IMR-90 (cell line): ENCODE data around the gene LPAR1. TPM values are rescaled to one million over a fixed set of nuclear protein-coding genes. Genes with fewer than 3 reads are reported as not detected.

Experiments
- ATAC-seq: fragments of 200-7000 bp; cut with Tn5 transposase; 2 replicates; pipeline ENCODE4 v1.9.1; 2020; ENCODE audit warnings: low read depth, mild to moderate bottlenecking, moderate library complexity
- BruUV-seq: library from RNA; stranded (reverse); fragments of 400-500 nt; replicated peaks from 2 replicates; lab custom pipeline; 2021; lab: Mats Ljungman, UMichigan
- CTCF ChIA-PET: fragments of 300-600 bp; formaldehyde crosslinking; extraction: SDS; loops from one replicate; lab custom pipeline; 2021; ENCODE audit warnings: antibody characterized with exemption; lab: Yijun Ruan, JAX
- POLR2A ChIA-PET: fragments of 300-600 bp; sonication (Branson Sonifier 250); formaldehyde crosslinking; loops from one replicate; lab custom pipeline; 2022; ENCODE audit warnings: antibody characterized with exemption; ENCODE audit not compliant: unreplicated experiment; lab: Charles Lee
- DNase-seq: peaks from one replicate; pipeline ENCODE4 v3.0.0; 2013
- H2AFZ ChIP-seq: replicated peaks from 2 replicates; pipeline ENCODE3; 2013; ENCODE audit warnings: low read length, mild to moderate bottlenecking; ENCODE audit not compliant: poor library complexity
- H2AK5ac ChIP-seq: 2 replicates; pipeline ENCODE4 v1.6.1; 2013; ENCODE audit warnings: low read depth, low read length, inconsistent platforms
- H2AK9ac ChIP-seq: replicated peaks from 2 replicates; pipeline ENCODE3; 2013; ENCODE audit warnings: mild to moderate bottlenecking, low read depth, low read length, moderate library complexity; ENCODE audit not compliant: poor library complexity
- H2BK120ac ChIP-seq: 2 replicates; pipeline ENCODE4 v1.6.1; 2013; ENCODE audit warnings: low read depth, low read length, inconsistent platforms
- H2BK15ac ChIP-seq: 3 replicates; pipeline ENCODE4 v1.6.1; 2013; ENCODE audit warnings: low read depth, low read length, inconsistent platforms
- H2BK20ac ChIP-seq: 2 replicates; pipeline ENCODE4 v1.6.1; 2013; ENCODE audit warnings: low read depth, mild to moderate bottlenecking, inconsistent platforms, low read length, moderate library complexity
- H2BK5ac ChIP-seq: 2 replicates; pipeline ENCODE4 v1.6.1; 2013; ENCODE audit warnings: mild to moderate bottlenecking, low read depth, low read length, inconsistent platforms; ENCODE audit not compliant: poor library complexity, severe bottlenecking
- H3K14ac ChIP-seq: replicated peaks from 2 replicates; pipeline ENCODE4 v1.6.1; 2013; ENCODE audit warnings: low read depth, low read length, inconsistent platforms
- H3K18ac ChIP-seq: 2 replicates; pipeline ENCODE4 v1.6.1; 2013; ENCODE audit warnings: low read depth, low read length, control low read depth
- H3K23ac ChIP-seq: 2 replicates; pipeline ENCODE4 v1.6.1; 2013; ENCODE audit warnings: low read depth, low read length, inconsistent platforms
- H3K27ac ChIP-seq: 2 replicates; pipeline ENCODE4 v1.5.1; 2013; ENCODE audit warnings: mild to moderate bottlenecking, control low read depth, low read length; ENCODE audit not compliant: insufficient read depth
- H3K27me3 ChIP-seq: 2 replicates; pipeline ENCODE4 v1.6.1; 2013; ENCODE audit warnings: low read length; ENCODE audit not compliant: control insufficient read depth, insufficient read depth
- H3K36me3 ChIP-seq: 2 replicates; pipeline ENCODE4 v1.6.1; 2013; ENCODE audit warnings: low read length, mixed read lengths; ENCODE audit not compliant: control insufficient read depth, insufficient read depth
- H3K4ac ChIP-seq: 2 replicates; pipeline ENCODE4 v1.6.1; 2013; ENCODE audit warnings: low read depth, low read length, inconsistent platforms
- H3K4me1 ChIP-seq: 2 replicates; pipeline ENCODE4 v1.6.1; 2013; ENCODE audit warnings: low read length, mixed read lengths; ENCODE audit not compliant: control insufficient read depth, insufficient read depth
- H3K4me2 ChIP-seq: 2 replicates; pipeline ENCODE4 v1.6.1; 2013; ENCODE audit warnings: low read depth, mild to moderate bottlenecking, control low read depth, low read length, moderate library complexity
- H3K4me3 ChIP-seq: 2 replicates; pipeline ENCODE4 v1.5.1; 2013; ENCODE audit warnings: low read depth, mild to moderate bottlenecking, control low read depth, low read length, moderate library complexity; ENCODE audit not compliant: insufficient read depth
- H3K56ac ChIP-seq: 2 replicates; pipeline ENCODE4 v1.6.1; 2013; ENCODE audit warnings: low read length, inconsistent platforms; ENCODE audit not compliant: insufficient read depth; ENCODE audit errors: extremely low read depth
- H3K79me1 ChIP-seq, 2 experiments: 2 replicates each; pipeline ENCODE4 v1.6.1; 2013; ENCODE audit warnings: low read length in 2 of 2, inconsistent platforms in 1 of 2, low read depth in 1 of 2
- H3K9ac ChIP-seq: 2 replicates; pipeline ENCODE4 v1.6.1; 2013; ENCODE audit warnings: low read depth, low read length, control low read depth
- H3K9me1 ChIP-seq: 2 replicates; pipeline ENCODE4 v1.6.1; 2013; ENCODE audit warnings: low read length, inconsistent platforms; ENCODE audit not compliant: insufficient read depth
- H3K9me3 ChIP-seq: 2 replicates; pipeline ENCODE4 v1.6.1; 2013; ENCODE audit warnings: low read length; ENCODE audit not compliant: control insufficient read depth, insufficient read depth
- H4K20me1 ChIP-seq: 2 replicates; pipeline ENCODE4 v1.6.1; 2013; ENCODE audit warnings: low read length, inconsistent platforms; ENCODE audit not compliant: insufficient read depth
- H4K5ac ChIP-seq: 2 replicates; pipeline ENCODE4 v1.6.1; 2013; ENCODE audit warnings: mild to moderate bottlenecking, low read depth, low read length, control low read depth
- H4K8ac ChIP-seq, 2 experiments: 2 replicates each; pipeline ENCODE4 v1.6.1; 2013; ENCODE audit warnings: low read depth in 2 of 2, low read length in 2 of 2, control low read depth in 1 of 2, inconsistent platforms in 1 of 2
- H4K91ac ChIP-seq: 2 replicates; pipeline ENCODE4 v1.6.1; 2013; ENCODE audit warnings: low read depth, low read length, inconsistent platforms; ENCODE audit not compliant: insufficient read depth
- BHLHE40 ChIP-seq: fragments of 150-350 bp; IDR thresholded peaks from 2 replicates; pipeline ENCODE4 v1.6.1; 2016; ENCODE audit warnings: mild to moderate bottlenecking, low read depth, low read length
- CEBPB ChIP-seq: IDR thresholded peaks from 2 replicates; pipeline ENCODE4 v1.6.1; 2012; ENCODE audit warnings: low read depth, low read length, improper control_type of control experiment
- CHD1 ChIP-seq: IDR thresholded peaks from 2 replicates; pipeline ENCODE4 v1.6.1; 2012; ENCODE audit warnings: low read depth, low read length, improper control_type of control experiment
- FOS ChIP-seq: fragments of 150-350 bp; IDR thresholded peaks from 2 replicates; pipeline ENCODE4 v1.6.1; 2016; ENCODE audit warnings: low read depth, low read length
- MAFK ChIP-seq: IDR thresholded peaks from 2 replicates; pipeline ENCODE4 v1.6.1; 2012; ENCODE audit warnings: low read depth, low read length, improper control_type of control experiment
- MAZ ChIP-seq: IDR thresholded peaks from 2 replicates; pipeline ENCODE4 v1.6.1; 2012; ENCODE audit warnings: low read depth, mild to moderate bottlenecking, low read length, improper control_type of control experiment, moderate library complexity, borderline replicate concordance
- MXI1 ChIP-seq: IDR thresholded peaks from 2 replicates; pipeline ENCODE4 v1.6.1; 2012; ENCODE audit warnings: low read depth, mild to moderate bottlenecking, low read length, moderate library complexity, borderline replicate concordance
- NFE2L2 ChIP-seq: fragments of 150-350 bp; IDR thresholded peaks from 2 replicates; pipeline ENCODE4 v1.6.1; 2016; ENCODE audit warnings: low read depth, mild to moderate bottlenecking, low read length
- POLR2A ChIP-seq: IDR thresholded peaks from 2 replicates; pipeline ENCODE4 v1.6.1; 2012; ENCODE audit warnings: mild to moderate bottlenecking, low read depth, low read length
- RCOR1 ChIP-seq: IDR thresholded peaks from 2 replicates; pipeline ENCODE4 v1.6.1; 2012; ENCODE audit warnings: mild to moderate bottlenecking, low read length, improper control_type of control experiment; ENCODE audit not compliant: insufficient replicate concordance
- RFX5 ChIP-seq: IDR thresholded peaks from 2 replicates; pipeline ENCODE4 v1.8.0; 2012; ENCODE audit warnings: low read depth, mild to moderate bottlenecking, low read length, moderate library complexity
- SMC3 ChIP-seq: fragments of 150-350 bp; IDR thresholded peaks from 2 replicates; pipeline ENCODE4 v1.6.1; 2016; ENCODE audit warnings: low read depth, mild to moderate bottlenecking, antibody characterized with exemption, low read length, moderate library complexity
- WGBS, 2 experiments: methylation state at CpG; one replicate each; pipeline versions ENCODE4 v1.1.5 to v1.1.7; 2013; ENCODE audit warnings: missing lambda C conversion rate in 2 of 2; ENCODE audit not compliant: insufficient read length in 1 of 2; ENCODE audit errors: extremely low coverage in 2 of 2; 5-methylcytosine and 5-hydroxymethylcytosine counted together
- dilution Hi-C: fragments of 300-500 bp; cut with HindIII; formaldehyde crosslinking; loops from one replicate; pipeline ENCODE4 v1.14.3; 2018; ENCODE audit warnings: low sequenced_read_pairs; ENCODE audit not compliant: unreplicated experiment
- in situ Hi-C: fragments of 300-500 bp; cut with MboI; formaldehyde crosslinking; loops from 3 replicates; pipeline ENCODE4 v1.14.3; 2019; ENCODE audit warnings: low sequenced_read_pairs, inconsistent platforms, mixed read lengths
- intact Hi-C: fragments of 100-400 bp; cut with micrococcal nuclease; formaldehyde crosslinking; loops from 2 replicates; pipeline ENCODE4 v1.10.0; 2022
- polyA plus RNA-seq, 3 experiments: library from polyadenylated mRNA; depleted of rRNA; stranded (reverse); fragments of >200 nt; gene quantifications; 2 replicates each; pipeline ENCODE4 v1.2.3, GENCODE V29; 2012; ENCODE audit warnings: low replicate concordance in 1 of 3
- total RNA-seq: library from RNA; depleted of rRNA; stranded (reverse); fragments of >200 nt; gene quantifications from 2 replicates; pipeline ENCODE4 v1.2.3, GENCODE V29; 2012
- TF ChIP-seq, protein P1 (sequence below): fragments of 150-350 bp; IDR thresholded peaks from 2 replicates; pipeline ENCODE4 v1.6.1; 2017; ENCODE audit warnings: mild to moderate bottlenecking, antibody characterized with exemption, low read length, low read depth
- TF ChIP-seq, protein P2 (sequence below): conservative IDR thresholded peaks from 2 replicates; pipeline ENCODE4 v1.5.1; 2012; ENCODE audit warnings: mild to moderate bottlenecking, low read depth, low read length, improper control_type of control experiment
- TF ChIP-seq, protein P3 (sequence below): fragments of 150-350 bp; IDR thresholded peaks from 2 replicates; pipeline ENCODE4 v1.6.1; 2016; ENCODE audit warnings: low read depth, mild to moderate bottlenecking, low read length, moderate library complexity, borderline replicate concordance

LPAR1 gene
- total and polyA plus RNA-seq, 2 of the 4 experiments (the other 2 are of a cell fraction), result 171 to 315 TPM

- no peak overlapping the region for H3K27ac ChIP-seq
- no peaks in the 10 kb centered on the region for H3K79me1 ChIP-seq
- H4K91ac ChIP-seq, result no peak overlapping the region
- CTCF ChIA-PET, result no interaction called here
- no peaks in the 10 kb centered on the region for H3K36me3 ChIP-seq
- H2BK15ac ChIP-seq, result no peak overlapping the region
- intact Hi-C loops (loop anchor here (5.0 kb wide), 1 partner anchor 56 kb away; no protein-coding TSS in a partner anchor), in situ Hi-C loops (loop anchor here (25.0 kb wide), 1 partner anchor 869 kb away; no protein-coding TSS in a partner anchor), dilution Hi-C loops (no loop called here)
- no peak overlapping the region for H3K56ac ChIP-seq
- H2BK20ac ChIP-seq, result no peak overlapping the region
- no peak overlapping the region for H3K4me3 ChIP-seq
- TF ChIP-seq SMC3 (no peak), NFE2L2 (no peak), RCOR1 (no peak), MAFK (no peak), CEBPB (no peak), RFX5 (no peak), FOS (no peak), MAZ (no peak), CHD1 (no peak), MXI1 (no peak), BHLHE40 (no peak), POLR2A (no peak)
- TF ChIP-seq, protein P1, sequence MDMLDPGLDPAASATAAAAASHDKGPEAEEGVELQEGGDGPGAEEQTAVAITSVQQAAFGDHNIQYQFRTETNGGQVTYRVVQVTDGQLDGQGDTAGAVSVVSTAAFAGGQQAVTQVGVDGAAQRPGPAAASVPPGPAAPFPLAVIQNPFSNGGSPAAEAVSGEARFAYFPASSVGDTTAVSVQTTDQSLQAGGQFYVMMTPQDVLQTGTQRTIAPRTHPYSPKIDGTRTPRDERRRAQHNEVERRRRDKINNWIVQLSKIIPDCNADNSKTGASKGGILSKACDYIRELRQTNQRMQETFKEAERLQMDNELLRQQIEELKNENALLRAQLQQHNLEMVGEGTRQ, result no peak
- TF ChIP-seq, protein P2, sequence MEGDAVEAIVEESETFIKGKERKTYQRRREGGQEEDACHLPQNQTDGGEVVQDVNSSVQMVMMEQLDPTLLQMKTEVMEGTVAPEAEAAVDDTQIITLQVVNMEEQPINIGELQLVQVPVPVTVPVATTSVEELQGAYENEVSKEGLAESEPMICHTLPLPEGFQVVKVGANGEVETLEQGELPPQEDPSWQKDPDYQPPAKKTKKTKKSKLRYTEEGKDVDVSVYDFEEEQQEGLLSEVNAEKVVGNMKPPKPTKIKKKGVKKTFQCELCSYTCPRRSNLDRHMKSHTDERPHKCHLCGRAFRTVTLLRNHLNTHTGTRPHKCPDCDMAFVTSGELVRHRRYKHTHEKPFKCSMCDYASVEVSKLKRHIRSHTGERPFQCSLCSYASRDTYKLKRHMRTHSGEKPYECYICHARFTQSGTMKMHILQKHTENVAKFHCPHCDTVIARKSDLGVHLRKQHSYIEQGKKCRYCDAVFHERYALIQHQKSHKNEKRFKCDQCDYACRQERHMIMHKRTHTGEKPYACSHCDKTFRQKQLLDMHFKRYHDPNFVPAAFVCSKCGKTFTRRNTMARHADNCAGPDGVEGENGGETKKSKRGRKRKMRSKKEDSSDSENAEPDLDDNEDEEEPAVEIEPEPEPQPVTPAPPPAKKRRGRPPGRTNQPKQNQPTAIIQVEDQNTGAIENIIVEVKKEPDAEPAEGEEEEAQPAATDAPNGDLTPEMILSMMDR, result no peak
- TF ChIP-seq, protein P3, sequence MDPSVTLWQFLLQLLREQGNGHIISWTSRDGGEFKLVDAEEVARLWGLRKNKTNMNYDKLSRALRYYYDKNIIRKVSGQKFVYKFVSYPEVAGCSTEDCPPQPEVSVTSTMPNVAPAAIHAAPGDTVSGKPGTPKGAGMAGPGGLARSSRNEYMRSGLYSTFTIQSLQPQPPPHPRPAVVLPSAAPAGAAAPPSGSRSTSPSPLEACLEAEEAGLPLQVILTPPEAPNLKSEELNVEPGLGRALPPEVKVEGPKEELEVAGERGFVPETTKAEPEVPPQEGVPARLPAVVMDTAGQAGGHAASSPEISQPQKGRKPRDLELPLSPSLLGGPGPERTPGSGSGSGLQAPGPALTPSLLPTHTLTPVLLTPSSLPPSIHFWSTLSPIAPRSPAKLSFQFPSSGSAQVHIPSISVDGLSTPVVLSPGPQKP, result no peak
- no peak overlapping the region for H3K14ac ChIP-seq
- H4K20me1 ChIP-seq, result no peaks in the 10 kb centered on the region
- H3K4ac ChIP-seq, result no peak overlapping the region
- no peak overlapping the region for H2AK9ac ChIP-seq
- peaks cover 2% of the 10 kb centered on the region; the same call in 1 of the 2 replicates for H3K4me1 ChIP-seq
- no peak overlapping the region for H3K23ac ChIP-seq
- H2BK5ac ChIP-seq, result no peak overlapping the region
- H2AFZ ChIP-seq, result no peak overlapping the region
- ATAC-seq, result peak; percentile 40; the same call in 1 of the 2 replicates
- POLR2A ChIA-PET, result no interaction called here
- no peaks in the 10 kb centered on the region for H3K9me1 ChIP-seq
- no peak overlapping the region for H4K8ac ChIP-seq
- H3K9ac ChIP-seq, result no peak overlapping the region
- no CpG with 5 or more reads among the region's 3 CpGs for whole genome bisulfite sequencing, 2 experiments
- no TSS peak for BruUV-seq
- no peaks in the 10 kb centered on the region for H3K9me3 ChIP-seq
- no peak overlapping the region for H3K18ac ChIP-seq
- no peak overlapping the region for H3K4me2 ChIP-seq
- no peaks in the 10 kb centered on the region for H3K27me3 ChIP-seq
- no peak overlapping the region for H2AK5ac ChIP-seq
- H4K5ac ChIP-seq, result no peak overlapping the region
- no peak overlapping the region for H2BK120ac ChIP-seq
- peak; percentile 80 for DNase-seq
Observed at GRCh38 chr9:111056538-111056937, 18.3 kb upstream of the LPAR1 start.
